Natural killer cell (primary cell): ENCODE results near the gene SIGLEC6. TPM values are rescaled to one million over a fixed set of nuclear protein-coding genes. Genes with fewer than 3 reads are reported as not detected.

Source experiments
- ATAC-seq, 3 donors: fragments of 150-1000 bp in 2 of 3; fragments of 200-7000 bp in 1 of 3; cut with Tn5 transposase; 1 replicate in 1 of 3; 2 replicates in 2 of 3; pipeline ENCODE4 v1.10.0; 2021; ENCODE audit warnings: mild to moderate bottlenecking in 2 of 3, moderate library complexity in 2 of 3
- DNase-seq, 2 donors: peaks; one replicate each; pipeline versions ENCODE4 v3.0.0 to v3.0.0-alpha.2; 2013 to 2021; ENCODE audit warnings: mixed read lengths in 1 of 2
- H3K27ac ChIP-seq: one replicate; pipeline ENCODE4 v1.5.1; 2013; ENCODE audit warnings: mild to moderate bottlenecking, low read length
- H3K27me3 ChIP-seq: one replicate; pipeline ENCODE4 v1.6.1; 2013; ENCODE audit warnings: low read length; ENCODE audit not compliant: control insufficient read depth, insufficient read depth
- H3K36me3 ChIP-seq: one replicate; pipeline ENCODE4 v1.6.1; 2013; ENCODE audit warnings: low read length; ENCODE audit not compliant: control insufficient read depth, insufficient read depth
- H3K4me1 ChIP-seq: one replicate; pipeline ENCODE4 v1.6.1; 2013; ENCODE audit warnings: low read length; ENCODE audit not compliant: control insufficient read depth, insufficient read depth
- H3K4me3 ChIP-seq: one replicate; pipeline ENCODE4 v1.5.1; 2013; ENCODE audit warnings: low read length
- H3K9me3 ChIP-seq: one replicate; pipeline ENCODE4 v1.6.1; 2013; ENCODE audit warnings: low read length; ENCODE audit not compliant: control insufficient read depth, insufficient read depth
- H3K27ac Mint-ChIP-seq, 2 donors: one replicate each; pipeline ENCODE4 v1.8.0; 2022; ENCODE audit warnings: mild to moderate bottlenecking in 2 of 2, mixed read lengths in 2 of 2, moderate library complexity in 1 of 2
- H3K27me3 Mint-ChIP-seq, 2 donors: one replicate each; pipeline ENCODE4 v1.8.0; 2022; ENCODE audit warnings: low read depth in 2 of 2, mixed read lengths in 2 of 2
- H3K36me3 Mint-ChIP-seq: one replicate; pipeline ENCODE4 v1.8.0; 2022; ENCODE audit warnings: mixed read lengths
- H3K4me1 Mint-ChIP-seq, 2 donors: one replicate each; pipeline ENCODE4 v1.8.0; 2022; ENCODE audit warnings: mixed read lengths in 2 of 2
- H3K4me3 Mint-ChIP-seq: one replicate; pipeline ENCODE4 v1.8.0; 2022; ENCODE audit warnings: mild to moderate bottlenecking, moderate library complexity, mixed read lengths
- H3K9me3 Mint-ChIP-seq, 2 donors: one replicate each; pipeline ENCODE4 v1.8.0; 2022; ENCODE audit warnings: mixed read lengths in 2 of 2
- WGBS: methylation state at CpG from one replicate; pipeline ENCODE4 v1.1.7; 2013; ENCODE audit warnings: missing lambda C conversion rate; ENCODE audit not compliant: insufficient coverage; 5-methylcytosine and 5-hydroxymethylcytosine counted together
- intact Hi-C: fragments of 100-400 bp; cut with micrococcal nuclease; formaldehyde crosslinking; loops from one replicate; pipeline ENCODE4 v1.14.2; 2022
- total RNA-seq, 4 donors: library from RNA; stranded (reverse); fragments of 120-200 nt in 1 of 4; gene quantifications; one replicate each; pipeline versions ENCODE4 v1.2.3 to v1.2.4, GENCODE V29; 2013 to 2022
- TF ChIP-seq, protein P1 (sequence below): fragments of 200-600 bp; IDR thresholded peaks from one replicate; pipeline ENCODE4 v1.8.0; 2022; ENCODE audit warnings: antibody characterized with exemption

The SIGLEC6 gene
- total RNA-seq, 3 donors from 2014 or later (not counting 1 experiment from before 2014, with no cell fraction given) = 0.25 to 2.4 (median 0.59) TPM

DNA sequence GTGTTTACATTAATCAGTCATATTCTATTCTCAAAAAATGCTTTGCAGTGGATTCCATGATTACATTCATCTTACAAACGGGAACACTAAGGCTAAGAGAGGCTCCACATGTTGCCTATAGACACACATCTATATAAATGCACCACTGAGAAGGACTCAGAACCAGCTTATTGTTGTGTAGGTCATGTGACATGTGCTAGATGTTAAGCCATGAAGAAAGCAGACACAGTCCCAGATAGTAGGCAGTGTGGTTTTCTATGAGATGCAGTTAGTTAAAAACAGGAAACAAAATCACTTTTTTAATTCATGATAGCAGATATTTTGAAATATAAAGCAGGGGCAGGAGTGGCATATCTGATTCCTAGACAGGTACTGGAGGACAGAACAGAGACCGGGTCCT, 10.7 kb downstream of the SIGLEC6 start:
- no peak overlapping the region for H3K4me3 Mint-ChIP-seq
- no peaks in the 10 kb centered on the region for H3K36me3 Mint-ChIP-seq
- no peaks in the 10 kb centered on the region for H3K9me3 Mint-ChIP-seq
- Histone ChIP-seq H3K4me1 (no peaks in the 10 kb centered on the region), H3K36me3 (no peaks in the 10 kb centered on the region), H3K4me3 (no peak overlapping the region), H3K9me3 (no peaks in the 10 kb centered on the region), H3K27me3 (no peaks in the 10 kb centered on the region), H3K27ac (no peak overlapping the region)
- no peak overlapping the region for H3K27ac Mint-ChIP-seq
- TF ChIP-seq, protein P1, sequence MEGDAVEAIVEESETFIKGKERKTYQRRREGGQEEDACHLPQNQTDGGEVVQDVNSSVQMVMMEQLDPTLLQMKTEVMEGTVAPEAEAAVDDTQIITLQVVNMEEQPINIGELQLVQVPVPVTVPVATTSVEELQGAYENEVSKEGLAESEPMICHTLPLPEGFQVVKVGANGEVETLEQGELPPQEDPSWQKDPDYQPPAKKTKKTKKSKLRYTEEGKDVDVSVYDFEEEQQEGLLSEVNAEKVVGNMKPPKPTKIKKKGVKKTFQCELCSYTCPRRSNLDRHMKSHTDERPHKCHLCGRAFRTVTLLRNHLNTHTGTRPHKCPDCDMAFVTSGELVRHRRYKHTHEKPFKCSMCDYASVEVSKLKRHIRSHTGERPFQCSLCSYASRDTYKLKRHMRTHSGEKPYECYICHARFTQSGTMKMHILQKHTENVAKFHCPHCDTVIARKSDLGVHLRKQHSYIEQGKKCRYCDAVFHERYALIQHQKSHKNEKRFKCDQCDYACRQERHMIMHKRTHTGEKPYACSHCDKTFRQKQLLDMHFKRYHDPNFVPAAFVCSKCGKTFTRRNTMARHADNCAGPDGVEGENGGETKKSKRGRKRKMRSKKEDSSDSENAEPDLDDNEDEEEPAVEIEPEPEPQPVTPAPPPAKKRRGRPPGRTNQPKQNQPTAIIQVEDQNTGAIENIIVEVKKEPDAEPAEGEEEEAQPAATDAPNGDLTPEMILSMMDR = no peak
- WGBS = 17% methylated on average over 1 of the region's 2 CpGs
- ATAC-seq = no peak
- H3K4me1 Mint-ChIP-seq = no peaks in the 10 kb centered on the region
- peaks cover 15 to 27% of the 10 kb centered on the region in 2 donors for H3K27me3 Mint-ChIP-seq
- intact Hi-C loops = no loop called here
- no peak for DNase-seq

GRCh38 chr19:51514866-51515481, 16.5 kb downstream of the SIGLEC6 start:
- Histone ChIP-seq H3K36me3 (no peaks in the 10 kb centered on the region), H3K27ac (no peak overlapping the region), H3K27me3 (peaks cover 3% of the 10 kb centered on the region), H3K9me3 (no peaks in the 10 kb centered on the region), H3K4me3 (no peak overlapping the region), H3K4me1 (no peaks in the 10 kb centered on the region)
- Mint-ChIP-seq H3K27ac (no peak overlapping the region), H3K36me3 (no peaks in the 10 kb centered on the region), H3K9me3 (no peaks in the 10 kb centered on the region), H3K4me3 (no peak overlapping the region), H3K4me1 (no peaks in the 10 kb centered on the region), H3K27me3 (peaks cover 15 to 31% of the 10 kb centered on the region in 2 donors)
- TF ChIP-seq, protein P1 = peak; percentile 79
- 0% methylated on average over 2 of the region's 3 CpGs for WGBS
- intact Hi-C loops = loop anchor here (1.0 kb wide), 3 partner anchors 42 to 177 kb away; no protein-coding TSS in a partner anchor
- DNase-seq (peak in 1 of 2 donors; percentile 73), ATAC-seq (peak; percentile 60 to 76 (median 63))

GRCh38 chr19:51513968-51514367, 17.5 kb downstream of the SIGLEC6 start:
- Histone ChIP-seq H3K4me1 (no peaks in the 10 kb centered on the region), H3K27me3 (peaks cover 3% of the 10 kb centered on the region), H3K4me3 (no peak overlapping the region), H3K36me3 (no peaks in the 10 kb centered on the region), H3K9me3 (no peaks in the 10 kb centered on the region), H3K27ac (no peak overlapping the region)
- no peak overlapping the region for H3K4me3 Mint-ChIP-seq
- intact Hi-C loops = no loop called here
- no peaks in the 10 kb centered on the region for H3K36me3 Mint-ChIP-seq
- peaks cover 15 to 31% of the 10 kb centered on the region in 2 donors for H3K27me3 Mint-ChIP-seq
- no peak for ATAC-seq
- no peak overlapping the region for H3K27ac Mint-ChIP-seq
- 63% methylated on average over 2 of the region's 2 CpGs for WGBS
- TF ChIP-seq, protein P1 = no peak
- H3K9me3 Mint-ChIP-seq = no peaks in the 10 kb centered on the region
- DNase-seq = no peak
- H3K4me1 Mint-ChIP-seq = no peaks in the 10 kb centered on the region

- no peaks in the 10 kb centered on the region for H3K9me3 ChIP-seq
- TF ChIP-seq, protein P1 = no peak
- ATAC-seq = no peak
- peaks cover 6 to 20% of the 10 kb centered on the region in 2 donors for H3K27me3 Mint-ChIP-seq
- H3K27ac ChIP-seq = no peak overlapping the region
- intact Hi-C loops = no loop called here
- H3K27ac Mint-ChIP-seq = no peak overlapping the region
- H3K4me3 Mint-ChIP-seq = no peak overlapping the region
- peak in 1 of 2 donors; percentile 8 for DNase-seq
- H3K4me1 ChIP-seq = no peaks in the 10 kb centered on the region
- no peak overlapping the region for H3K4me3 ChIP-seq
- H3K36me3 Mint-ChIP-seq = no peaks in the 10 kb centered on the region
- WGBS = 18% methylated on average over 5 of the region's 6 CpGs
- no peaks in the 10 kb centered on the region for H3K9me3 Mint-ChIP-seq
- no peaks in the 10 kb centered on the region for H3K36me3 ChIP-seq
- peaks cover 3% of the 10 kb centered on the region for H3K27me3 ChIP-seq
- H3K4me1 Mint-ChIP-seq = no peaks in the 10 kb centered on the region
Observed at GRCh38 chr19:51511353-51511752, 20.1 kb downstream of the SIGLEC6 start.
